GM18526 (cell line): ENCODE measurements around the gene NUDT19.

Source experiments
- POLR2A ChIP-seq: IDR thresholded peaks from 3 replicates; pipeline ENCODE4 v1.6.1; 2011; ENCODE audit not compliant: insufficient read length; ENCODE audit errors: extremely low read depth

Gene NUDT19

GRCh38 chr19:32672841-32673240 is 18.8 kb upstream of the NUDT19 start:
- TF ChIP-seq POLR2A, result no peak

- TF ChIP-seq POLR2A, result no peak
Measured at GRCh38 chr19:32673573-32673972, 18.0 kb upstream of the NUDT19 start.

- TF ChIP-seq POLR2A, result no peak
Measured at GRCh38 chr19:32674153-32674930, 17.3 kb upstream of the NUDT19 start.

GRCh38 chr19:32674931-32675719 is 16.5 kb upstream of the NUDT19 start, which contains the start of gene ANKRD27:
Gene ANKRD27 (minus strand): TSS chr19:32675180. CDS start chr19:32659015, 16,165 bp downstream.
- peak; percentile 68 for TF ChIP-seq POLR2A

- no peak for TF ChIP-seq POLR2A
Measured at GRCh38 chr19:32675720-32676185, 15.9 kb upstream of the NUDT19 start, which contains the start of gene RGS9BP. Gene RGS9BP (plus strand): TSS chr19:32675848. CDS start chr19:32676264, 416 bp downstream.

- TF ChIP-seq POLR2A, result no peak
Measured at GRCh38 chr19:32676186-32676894, 15.3 kb upstream of the NUDT19 start.

- no peak for TF ChIP-seq POLR2A
Measured at GRCh38 chr19:32676895-32677359, 14.7 kb upstream of the NUDT19 start.

- no peak for TF ChIP-seq POLR2A
Measured at GRCh38 chr19:32677657-32678056, 14.0 kb upstream of the NUDT19 start.

GRCh38 chr19:32680986-32681385 is 10.6 kb upstream of the NUDT19 start:
- no peak for TF ChIP-seq POLR2A

- TF ChIP-seq POLR2A, result no peak
Measured at GRCh38 chr19:32682317-32682716, 9.3 kb upstream of the NUDT19 start.

- no peak for TF ChIP-seq POLR2A
Measured at GRCh38 chr19:32686847-32687475, 4.7 kb upstream of the NUDT19 start.

- TF ChIP-seq POLR2A, result no peak
Measured at GRCh38 chr19:32687681-32688080, 3.9 kb upstream of the NUDT19 start.

- TF ChIP-seq POLR2A, result no peak
Measured at GRCh38 chr19:32688311-32688710, 3.3 kb upstream of the NUDT19 start.

GRCh38 chr19:32691952-32692726 is 518 bp downstream of the NUDT19 start:
- TF ChIP-seq POLR2A, result no peak
